GM18907 (cell line): Measurements from ENCODE around the gene DPEP3.
"Not testable (repeated sequence)": the region's sequence is repeated elsewhere in the genome, so short reads cannot be mapped to it uniquely, and the experiment has no call there.

ENCODE experiments used
- ATAC-seq: cut with Tn5 transposase; IDR thresholded peaks from one replicate; pipeline ENCODE4 v1.9.1; 2021; ENCODE audit warnings: mild to moderate bottlenecking, moderate library complexity; ENCODE audit not compliant: unreplicated experiment

DPEP3 gene, protein sequence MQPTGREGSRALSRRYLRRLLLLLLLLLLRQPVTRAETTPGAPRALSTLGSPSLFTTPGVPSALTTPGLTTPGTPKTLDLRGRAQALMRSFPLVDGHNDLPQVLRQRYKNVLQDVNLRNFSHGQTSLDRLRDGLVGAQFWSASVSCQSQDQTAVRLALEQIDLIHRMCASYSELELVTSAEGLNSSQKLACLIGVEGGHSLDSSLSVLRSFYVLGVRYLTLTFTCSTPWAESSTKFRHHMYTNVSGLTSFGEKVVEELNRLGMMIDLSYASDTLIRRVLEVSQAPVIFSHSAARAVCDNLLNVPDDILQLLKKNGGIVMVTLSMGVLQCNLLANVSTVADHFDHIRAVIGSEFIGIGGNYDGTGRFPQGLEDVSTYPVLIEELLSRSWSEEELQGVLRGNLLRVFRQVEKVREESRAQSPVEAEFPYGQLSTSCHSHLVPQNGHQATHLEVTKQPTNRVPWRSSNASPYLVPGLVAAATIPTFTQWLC

DNA sequence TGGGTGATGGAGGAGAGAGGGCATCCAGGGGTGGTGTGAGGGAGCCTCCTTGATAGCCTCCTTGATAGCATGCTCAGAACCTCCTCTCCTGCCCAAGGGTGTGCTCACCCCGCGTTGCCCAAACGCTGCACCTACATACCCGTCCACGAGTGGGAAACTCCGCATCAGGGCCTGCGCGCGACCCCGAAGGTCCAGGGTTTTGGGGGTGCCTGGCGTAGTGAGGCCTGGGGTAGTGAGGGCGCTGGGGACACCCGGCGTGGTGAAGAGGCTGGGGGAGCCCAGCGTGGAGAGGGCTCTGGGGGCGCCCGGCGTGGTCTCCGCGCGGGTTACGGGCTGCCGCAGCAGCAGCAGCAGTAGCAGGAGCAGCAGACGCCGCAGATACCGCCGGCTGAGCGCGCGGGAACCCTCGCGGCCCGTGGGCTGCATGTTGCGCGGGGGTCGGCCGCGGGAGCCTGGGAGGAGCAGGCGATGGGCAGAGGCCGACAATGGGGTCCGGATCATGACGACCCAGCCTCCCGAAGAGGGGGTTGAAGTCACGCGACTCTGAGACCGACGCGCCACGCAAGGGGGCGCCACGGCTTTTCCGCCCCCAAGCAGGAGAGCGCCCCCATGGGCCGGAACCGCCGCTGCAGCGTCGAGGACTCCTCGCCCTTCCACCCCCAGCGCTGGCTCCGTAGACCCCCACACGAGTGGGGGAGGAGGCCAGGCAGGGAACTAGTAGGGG is at the start of gene DPEP3:
Gene DPEP3 (minus strand): TSS at position 545 of the 724 bp plus-strand sequence. CDS start 119 bp downstream, at position 426.
- no peak for ATAC-seq

DNA sequence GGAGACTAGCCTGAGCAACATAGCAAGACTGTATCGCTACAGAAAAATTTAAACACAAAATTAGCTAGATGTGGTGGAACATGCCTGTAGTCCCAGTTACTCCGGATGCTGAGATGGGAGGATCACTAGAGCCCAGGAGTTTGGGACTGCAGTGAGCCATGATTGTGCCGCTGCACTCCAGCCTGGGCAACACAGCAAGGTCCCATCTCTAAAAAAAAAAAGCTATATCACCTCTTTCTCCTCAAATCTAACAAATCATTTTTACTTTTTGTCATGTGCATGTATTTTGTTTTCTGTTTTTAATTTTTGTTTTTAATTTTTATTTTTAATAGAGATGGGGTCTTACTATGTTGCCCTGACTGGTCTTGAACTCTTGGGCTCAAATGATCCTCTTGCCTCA is 48.7 kb upstream of the DPEP3 start:
- no peak for ATAC-seq

DNA sequence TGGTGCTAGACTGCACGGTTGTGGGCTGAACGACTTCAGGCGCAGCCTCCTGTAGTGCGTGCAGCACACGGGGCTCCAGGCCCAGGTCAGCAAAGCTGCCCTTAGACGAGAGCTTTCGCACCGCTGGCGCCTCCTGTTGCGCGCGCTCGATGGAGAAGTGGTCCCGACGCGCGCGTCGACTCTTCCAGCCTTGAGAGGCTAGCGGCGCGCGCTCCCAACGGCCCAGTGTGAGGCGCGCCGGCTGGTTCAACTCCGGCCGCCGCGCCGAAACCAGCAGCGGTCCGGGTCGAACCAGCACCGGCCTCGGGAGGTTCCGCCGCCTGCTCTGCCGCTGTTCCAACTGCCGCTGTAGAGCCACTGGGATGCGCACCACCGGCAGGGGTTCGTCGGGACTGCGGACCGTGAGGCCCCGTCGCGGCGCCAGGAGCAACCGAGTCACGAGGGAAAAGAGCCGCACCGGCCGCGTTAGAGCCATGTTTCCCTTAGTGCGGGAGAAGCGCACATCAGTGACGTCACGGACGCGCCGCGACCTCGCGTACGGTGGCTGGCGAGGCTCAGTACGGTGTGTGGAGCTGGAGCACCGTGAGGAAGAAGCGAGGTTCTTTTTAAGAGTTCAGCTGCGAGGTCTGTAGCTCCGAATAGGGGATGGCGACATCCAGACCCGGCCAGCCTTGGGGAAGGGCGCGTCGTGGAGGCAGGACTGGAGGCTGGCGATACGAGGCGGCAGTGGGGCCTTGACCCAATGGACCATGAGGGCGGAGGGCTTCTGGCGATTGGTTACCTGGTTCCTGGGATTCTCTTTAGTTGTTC is 42.6 kb upstream of the DPEP3 start, which contains the start of the genes DDX28 and DUS2:
Gene DDX28 (minus strand): TSS at position 505 of the 810 bp plus-strand sequence. CDS start 30 bp downstream, at position 475.
Gene DUS2 (plus strand): TSS at position 557 of the 810 bp plus-strand sequence. CDS start 14,740 bp downstream, outside the sequence.
- peak; percentile 80 for ATAC-seq

DNA sequence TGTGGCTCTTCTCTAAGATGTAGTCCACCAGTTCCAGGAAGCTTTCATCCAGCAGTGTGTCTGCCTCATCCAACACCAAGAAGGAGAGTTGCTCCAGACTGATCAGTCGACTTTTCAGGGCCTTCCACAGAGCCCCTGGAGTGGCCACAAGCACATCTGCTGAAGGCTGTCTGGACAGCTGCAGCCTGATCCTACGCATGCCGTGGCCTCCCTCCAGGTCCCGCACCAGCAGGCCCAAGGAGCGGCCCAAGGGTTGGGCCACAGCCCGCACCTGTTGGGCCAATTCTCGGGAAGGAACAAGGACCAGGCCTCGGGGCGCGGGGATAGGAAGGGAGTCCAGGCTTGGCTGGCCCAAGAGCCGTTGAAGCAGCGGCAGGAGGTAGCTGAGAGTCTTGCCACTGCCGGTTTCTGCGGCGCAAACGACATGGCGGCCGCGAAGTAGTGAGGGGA is 42.0 kb upstream of the DPEP3 start:
- peak; percentile 13 for ATAC-seq

DNA sequence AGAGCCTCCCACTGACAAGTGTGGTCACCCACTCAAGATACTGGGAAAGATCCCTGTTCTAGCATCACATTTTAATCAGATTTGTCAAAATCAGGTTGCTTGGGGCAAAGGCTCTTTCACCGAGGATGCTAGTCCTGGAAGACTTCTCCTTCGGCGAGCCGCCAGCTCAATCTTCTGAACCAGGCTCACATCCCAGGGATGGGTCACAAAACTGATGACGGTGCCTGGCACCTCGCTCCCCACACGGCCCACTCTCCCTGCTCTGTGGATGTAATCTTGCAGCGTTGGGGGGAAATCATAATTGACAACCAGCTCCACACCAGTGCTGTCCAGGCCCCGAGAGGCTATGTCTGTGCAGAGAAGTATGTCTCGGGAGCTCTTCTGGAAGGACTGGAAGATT is 41.2 kb upstream of the DPEP3 start:
- no peak for ATAC-seq

DNA sequence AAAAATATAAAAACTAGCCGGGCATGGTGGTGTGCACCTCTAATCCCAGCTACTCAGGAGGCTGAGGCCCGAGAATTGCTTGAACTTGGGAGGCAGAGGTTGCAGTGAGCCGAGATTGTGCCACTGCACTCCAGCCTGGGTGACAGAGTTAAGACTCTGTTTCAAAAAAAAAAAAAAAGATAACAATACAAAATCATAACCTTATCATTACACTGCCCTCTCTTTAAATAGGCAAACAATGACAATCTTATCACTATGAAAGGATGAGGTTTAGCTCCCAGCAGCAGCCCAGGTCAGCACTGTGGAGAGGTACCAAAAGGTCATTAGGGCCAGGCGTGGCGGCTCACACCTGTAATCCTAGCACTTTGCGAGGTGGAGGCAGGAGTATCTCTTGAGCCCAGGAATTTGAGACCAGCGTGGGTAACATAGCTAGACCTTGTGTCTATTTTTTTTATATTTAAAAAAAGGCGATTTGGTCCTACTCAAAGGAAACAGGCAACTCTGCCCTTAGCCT is 38.9 kb upstream of the DPEP3 start:
- ATAC-seq, result no peak

DNA sequence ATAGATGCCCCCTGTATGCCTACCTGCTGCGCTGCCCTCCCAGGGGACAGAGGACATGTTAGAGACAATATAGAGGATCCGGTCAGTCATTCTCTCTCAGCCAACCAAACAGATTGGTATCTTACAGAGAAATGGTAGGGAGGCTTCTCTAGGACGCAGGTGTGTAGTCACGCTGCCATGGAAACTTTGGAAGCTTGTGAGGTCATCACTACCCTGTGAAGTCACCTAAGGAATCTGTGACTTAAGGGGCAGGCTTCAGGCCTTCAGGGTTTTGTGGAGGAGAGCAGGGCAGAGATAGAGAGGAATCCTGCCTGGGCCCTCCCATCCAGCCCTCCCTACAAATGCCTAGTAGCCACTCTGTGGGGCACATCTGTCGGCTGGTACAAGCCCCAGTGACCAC is 35.4 kb upstream of the DPEP3 start, which contains the start of gene DPEP2NB:
Gene DPEP2NB (minus strand): TSS at position 231 of the 400 bp plus-strand sequence. CDS start 141 bp downstream, at position 90.
- no peak for ATAC-seq

DNA sequence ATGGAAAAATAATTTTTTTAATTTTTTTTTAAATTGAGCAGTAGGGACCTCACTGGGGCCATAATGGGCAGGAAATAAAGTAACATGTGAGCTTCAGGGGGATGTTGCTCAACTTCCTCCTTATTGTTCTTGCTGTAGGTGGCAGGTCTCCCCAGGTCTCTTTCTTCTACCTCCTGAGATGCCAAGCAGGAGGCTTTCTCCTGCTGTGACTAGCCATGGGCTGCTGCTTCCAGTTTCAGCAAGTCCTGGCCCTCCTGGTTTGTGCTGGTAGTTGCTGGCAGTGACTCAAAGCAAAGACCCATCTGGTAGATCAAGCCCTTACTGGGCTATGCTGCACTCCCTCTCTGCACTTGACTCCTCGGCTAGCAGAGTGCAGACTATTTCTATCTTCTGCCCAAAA is 33.1 kb upstream of the DPEP3 start:
- no peak for ATAC-seq

DNA sequence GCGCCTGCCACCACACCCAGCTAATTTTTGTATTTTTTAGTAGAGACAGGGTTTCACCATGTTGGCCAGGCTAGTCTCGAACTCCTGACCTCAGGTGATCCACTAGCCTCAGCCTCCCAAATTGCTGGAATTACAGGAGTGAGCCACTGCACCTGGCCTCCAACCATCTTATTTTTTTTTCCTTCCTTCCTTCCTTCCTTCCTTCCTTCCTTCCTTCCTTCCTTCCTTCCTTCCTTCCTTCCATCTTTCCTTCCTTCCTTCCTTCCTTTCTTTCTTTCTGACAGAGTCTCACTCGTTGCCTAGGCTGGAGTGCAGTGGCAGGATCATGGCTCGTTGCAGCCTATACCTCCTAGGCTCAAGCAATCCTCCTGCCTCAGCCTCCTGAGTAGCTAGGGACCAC is 29.6 kb upstream of the DPEP3 start:
- ATAC-seq, result not testable (repeated sequence)

DNA sequence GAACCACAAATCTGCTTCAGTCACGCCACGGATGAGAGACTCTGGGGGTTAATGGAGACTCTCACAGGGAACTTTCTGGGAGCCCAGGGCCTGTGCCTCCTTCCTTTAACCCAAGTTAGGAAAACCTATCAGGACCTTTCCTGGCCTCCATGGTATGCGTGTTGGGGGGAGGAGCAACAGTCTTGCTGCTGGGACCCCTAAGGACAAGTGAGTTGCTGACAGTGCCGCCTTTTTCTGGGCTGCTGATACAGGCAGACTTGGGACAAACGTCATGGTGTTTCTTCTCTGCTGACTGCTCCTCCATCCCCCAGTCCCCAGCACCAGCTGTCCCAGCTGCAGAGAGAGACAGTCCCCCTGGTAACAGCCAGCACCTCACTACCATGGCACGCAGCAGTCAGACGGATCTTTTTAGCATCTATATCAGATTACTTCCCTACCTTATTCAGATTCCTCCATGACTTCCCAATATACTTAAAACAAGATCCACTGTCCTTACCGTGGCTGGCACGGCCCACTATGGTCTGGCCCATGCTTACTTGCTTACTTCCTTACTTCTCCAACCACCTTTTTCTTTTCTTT is 28.9 kb upstream of the DPEP3 start:
- no peak for ATAC-seq

DNA sequence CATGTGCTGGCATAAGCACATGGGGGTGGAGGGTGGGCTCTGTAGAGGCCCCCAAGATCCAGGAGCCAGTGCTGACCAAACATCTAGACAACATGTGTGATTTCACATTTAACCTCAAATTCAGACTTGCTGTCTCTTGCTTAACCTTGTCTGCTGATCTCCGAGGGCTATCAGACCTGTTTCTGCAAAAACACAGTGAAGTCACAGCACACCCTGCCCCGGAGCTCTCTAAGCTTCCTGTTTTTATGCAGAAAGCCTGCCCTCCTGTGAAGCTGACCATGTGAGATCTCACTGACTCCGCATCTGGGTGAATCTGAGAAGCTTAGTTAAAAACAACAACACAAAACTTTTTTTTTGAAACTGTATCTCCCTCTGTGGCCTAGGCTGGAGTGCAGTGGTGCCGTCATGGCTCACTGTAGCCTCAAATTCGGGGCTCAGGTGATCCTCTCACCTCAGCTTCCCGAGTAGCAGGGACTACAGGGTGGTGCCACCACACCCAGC is 25.5 kb upstream of the DPEP3 start:
- no peak for ATAC-seq

DNA sequence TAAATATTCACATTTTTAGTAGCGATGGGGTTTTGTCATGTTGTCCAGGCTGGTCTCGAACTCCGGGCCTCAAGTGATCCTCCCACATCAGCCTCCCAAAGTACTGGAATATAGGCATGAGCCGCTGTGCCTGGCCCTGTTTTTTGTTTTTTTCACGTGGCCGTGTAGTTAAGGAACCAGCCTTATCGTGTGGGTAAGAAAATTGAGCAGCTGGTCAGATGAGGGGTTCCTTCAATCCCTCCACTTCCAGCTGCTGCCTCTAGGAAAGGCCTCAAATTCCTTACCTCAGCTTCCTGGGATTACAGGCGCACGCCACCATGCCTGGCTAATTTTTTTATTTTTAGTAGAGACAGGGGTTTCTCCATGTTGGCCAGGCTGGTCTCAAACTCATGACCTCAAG is 24.9 kb upstream of the DPEP3 start:
- ATAC-seq, result no peak

DNA sequence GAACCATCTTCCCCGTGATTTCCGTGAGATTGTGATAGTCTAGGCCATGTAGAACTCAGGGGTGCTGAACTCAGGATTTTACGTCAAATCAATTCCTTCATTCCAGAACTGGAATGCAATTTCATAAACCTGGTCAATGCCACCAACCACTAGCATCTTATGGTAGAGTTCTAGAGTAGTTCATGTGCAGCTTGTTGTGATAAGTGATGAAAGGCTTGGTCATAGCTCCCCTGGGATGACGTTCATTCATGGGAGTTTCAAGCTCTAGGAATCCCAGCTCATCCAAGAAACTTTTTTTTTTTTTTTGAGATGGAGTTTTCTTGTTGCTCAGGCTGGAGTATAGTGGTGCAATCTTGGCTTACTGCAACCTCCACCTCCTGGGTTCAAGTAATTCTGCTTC is 22.7 kb upstream of the DPEP3 start:
- no peak for ATAC-seq

DNA sequence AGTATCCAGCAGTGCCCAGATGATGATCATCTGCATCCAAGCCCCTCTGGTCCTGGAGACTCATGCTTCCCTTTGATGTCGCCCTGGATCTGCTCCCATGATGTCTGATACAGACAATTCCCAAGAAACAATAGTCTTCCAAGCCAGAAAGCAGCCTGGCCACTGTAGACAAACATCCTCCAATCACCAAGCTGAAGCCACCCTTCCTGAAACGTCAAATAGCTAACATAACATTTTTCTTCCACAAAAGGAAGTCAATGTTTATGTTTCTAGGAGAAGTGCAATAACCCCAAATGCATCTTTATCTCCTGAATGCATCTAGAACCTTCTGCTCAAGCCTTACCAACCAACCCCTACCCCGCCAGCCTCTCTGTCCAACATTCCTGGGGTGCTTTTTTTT is 20.2 kb upstream of the DPEP3 start:
- ATAC-seq, result no peak

DNA sequence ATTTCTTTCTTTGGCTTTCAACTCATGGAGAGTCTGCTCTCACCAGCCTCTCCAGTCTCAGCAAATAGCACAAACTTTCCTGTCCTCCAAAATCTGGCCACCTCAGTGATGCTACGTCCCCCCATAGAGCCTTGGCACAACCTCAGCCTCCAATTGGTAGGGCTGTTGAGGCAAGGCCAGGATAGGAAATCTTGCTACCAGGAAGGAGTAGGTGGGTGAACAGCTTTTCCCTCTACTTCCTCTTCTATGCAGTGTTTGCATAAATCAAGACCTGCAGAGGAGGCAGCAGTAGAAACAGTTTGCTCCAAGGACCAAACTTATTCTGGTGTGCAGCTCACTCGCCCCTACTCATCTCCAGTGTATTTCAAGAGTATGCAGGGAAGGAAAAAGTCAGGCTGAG is 19.7 kb upstream of the DPEP3 start:
- no peak for ATAC-seq

DNA sequence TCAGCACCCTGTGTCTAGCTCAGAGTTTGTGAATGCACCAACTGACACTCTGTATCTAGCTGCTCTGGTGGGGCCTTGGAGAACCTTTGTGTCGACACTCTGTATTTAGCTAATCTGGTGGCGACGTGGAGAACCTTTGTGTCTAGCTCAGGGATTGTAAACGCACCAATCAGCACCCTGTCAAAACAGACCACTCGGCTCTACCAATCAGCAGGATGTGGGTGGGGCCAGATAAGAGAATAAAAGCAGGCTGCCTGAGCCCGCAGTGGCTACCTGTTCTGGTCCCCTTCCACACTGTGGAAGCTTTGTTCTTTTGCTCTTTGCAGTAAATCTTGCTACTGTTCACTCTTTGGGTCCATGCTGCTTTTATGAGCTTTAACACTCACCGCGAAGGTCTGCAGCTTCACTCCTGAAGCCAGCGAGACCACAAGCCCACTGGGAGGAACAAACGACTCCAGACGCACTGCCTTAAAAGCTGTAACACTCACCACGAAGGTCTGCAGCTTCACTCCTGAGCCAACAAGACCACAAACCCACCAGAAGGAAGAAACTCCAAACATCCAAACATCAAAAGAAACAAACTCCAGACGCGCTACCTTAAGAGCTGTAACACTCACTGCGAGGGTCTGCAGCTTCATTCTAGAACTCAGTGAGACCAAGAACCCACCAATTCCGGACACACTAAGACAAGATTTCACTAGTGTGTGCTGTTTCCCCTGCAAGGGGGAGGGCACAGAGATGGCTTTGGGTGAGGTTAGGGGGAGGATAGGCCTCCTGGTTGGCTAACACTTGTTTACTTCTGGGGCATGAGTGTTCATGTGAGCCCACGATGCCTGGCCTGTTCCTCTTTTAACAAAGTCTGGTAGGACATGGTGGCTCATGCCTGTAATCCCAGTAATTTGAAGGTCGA is 18.7 kb upstream of the DPEP3 start, which contains the start of gene DPEP2:
Gene DPEP2 (minus strand): TSS at position 706 of the 910 bp plus-strand sequence. CDS start 6,272 bp downstream, outside the sequence.
- ATAC-seq, result not testable (repeated sequence)

DNA sequence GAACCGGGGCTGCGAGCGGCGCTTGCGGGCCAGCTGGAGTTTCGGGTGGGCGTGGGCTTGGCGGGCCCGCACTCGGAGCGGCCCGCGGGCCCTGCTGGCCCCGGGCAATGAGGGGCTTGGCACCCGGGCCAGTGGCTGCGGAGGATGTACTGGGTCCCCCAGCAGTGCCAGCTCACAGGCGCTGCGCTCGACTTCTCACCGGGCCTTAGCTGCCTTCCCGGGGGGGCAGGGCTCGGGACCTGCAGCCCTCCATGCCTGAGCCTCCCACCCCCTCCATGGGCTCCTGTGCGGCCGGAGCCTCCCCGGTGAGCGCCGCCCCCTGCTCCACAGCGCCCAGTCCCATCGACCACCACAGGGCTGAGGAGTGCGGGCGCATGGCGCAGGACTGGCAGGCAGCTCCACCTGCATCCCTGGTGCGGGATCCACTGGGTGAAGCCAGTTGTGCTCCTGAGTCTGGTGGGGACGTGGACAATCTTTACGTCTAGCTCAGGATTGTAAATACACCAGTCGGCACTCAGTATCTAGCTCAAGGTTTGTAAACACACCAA is 18.0 kb upstream of the DPEP3 start:
- not testable (repeated sequence) for ATAC-seq

DNA sequence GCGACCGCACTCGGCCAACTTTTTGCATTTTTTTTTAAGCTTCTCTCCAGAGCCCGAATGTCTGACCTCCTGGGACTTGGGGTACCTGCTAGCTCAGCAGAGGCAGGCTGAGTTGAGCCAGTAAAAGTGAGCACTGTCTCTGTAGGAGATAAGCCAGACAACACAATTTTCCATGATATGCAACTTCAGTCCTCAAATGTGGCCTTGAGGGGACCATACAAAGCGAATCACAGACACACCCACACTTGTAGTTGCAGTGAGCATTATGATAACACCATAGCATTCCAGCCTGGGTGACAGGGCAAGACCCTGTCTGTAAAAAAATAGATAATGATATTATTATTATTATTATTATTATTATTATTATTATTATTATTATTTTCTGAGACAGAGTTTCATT is 16.4 kb upstream of the DPEP3 start:
- ATAC-seq, result no peak
